ENCODE measurements around the gene NADSYN1.
A peak's percentile ranks its signal among the peaks of the same experiment; 100 is the strongest.
"Not testable (repeated sequence)": the region's sequence is repeated elsewhere in the genome, so short reads cannot be mapped to it uniquely, and the experiment has no call there.

NADSYN1 gene

DNA sequence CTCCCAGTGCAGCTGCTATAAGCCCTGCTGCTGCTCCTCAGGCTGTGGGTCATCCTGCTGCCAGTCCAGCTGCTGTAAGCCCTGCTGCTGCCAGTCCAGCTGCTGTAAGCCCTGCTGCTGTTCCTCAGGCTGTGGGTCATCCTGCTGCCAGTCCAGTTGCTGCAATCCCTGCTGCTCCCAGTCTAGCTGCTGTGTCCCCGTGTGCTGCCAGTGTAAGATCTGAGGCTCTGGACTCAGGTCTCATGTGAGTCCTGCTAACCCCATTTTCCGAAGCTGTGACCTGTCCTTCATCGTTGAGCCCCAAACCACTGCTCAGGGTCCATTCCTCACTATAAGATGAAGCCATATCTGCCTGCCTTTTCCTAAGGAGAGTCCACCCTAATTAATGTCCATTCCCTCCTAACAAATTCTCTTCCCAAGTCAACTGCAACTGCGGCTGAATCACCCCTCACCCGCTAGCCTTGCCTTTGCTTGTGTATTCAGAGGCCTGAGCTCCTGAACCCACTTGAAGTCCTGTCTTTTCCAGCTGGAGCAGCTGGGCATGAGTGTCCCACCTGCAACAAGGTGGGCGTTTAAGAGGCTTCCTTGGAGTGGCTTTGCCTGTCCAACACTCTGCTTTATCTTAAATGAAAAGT is 74.7 kb downstream of the NADSYN1 start:
- ATAC-seq, result no peak

DNA sequence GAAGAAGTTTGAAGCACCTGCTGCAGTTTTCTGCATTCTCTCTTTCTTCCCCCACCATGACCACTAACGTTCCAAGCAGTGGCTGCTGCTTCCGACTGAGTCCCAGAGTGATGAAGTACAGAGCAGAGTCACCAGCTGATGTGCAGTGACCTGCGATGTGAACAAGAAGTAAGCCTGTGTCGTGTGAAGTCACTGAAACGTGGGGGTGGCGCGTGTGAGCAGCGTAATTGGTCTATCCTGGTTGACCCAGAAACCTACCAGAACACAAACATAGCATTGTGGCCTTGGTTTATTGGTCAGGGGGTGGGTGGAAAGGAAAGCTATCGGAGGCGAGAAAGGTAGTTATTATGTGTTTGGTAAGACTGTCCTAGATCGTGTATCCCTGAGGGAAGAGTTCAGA is 77.6 kb downstream of the NADSYN1 start:
- no peak for ATAC-seq

DNA sequence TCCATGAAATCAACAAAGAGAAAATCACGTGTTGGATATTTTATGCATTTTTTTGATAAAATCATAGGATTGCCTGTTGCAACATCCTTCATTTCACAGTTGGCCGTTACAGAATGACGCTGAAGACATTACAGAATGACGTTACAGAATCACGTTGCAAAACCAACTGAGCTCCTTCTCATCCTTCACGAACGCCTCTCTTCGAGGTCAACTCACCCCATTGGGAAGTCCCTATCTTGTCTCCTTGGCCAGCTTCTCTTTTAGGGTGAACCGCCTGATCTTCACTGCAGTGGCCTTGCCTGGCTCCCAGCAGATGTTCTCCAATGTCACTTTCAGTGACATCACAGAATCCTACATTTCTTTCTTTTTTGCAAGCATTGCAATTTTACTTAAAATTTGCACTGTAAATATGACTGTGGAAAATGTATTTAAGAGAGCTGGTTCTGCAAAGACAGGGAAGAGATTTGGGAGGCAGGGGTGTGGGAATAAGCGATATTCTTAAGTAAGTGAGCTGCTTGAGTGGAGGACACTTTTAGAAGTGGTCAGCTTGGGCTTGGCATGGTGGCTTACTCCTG is 79.1 kb downstream of the NADSYN1 start:
- no peak for ATAC-seq

DNA sequence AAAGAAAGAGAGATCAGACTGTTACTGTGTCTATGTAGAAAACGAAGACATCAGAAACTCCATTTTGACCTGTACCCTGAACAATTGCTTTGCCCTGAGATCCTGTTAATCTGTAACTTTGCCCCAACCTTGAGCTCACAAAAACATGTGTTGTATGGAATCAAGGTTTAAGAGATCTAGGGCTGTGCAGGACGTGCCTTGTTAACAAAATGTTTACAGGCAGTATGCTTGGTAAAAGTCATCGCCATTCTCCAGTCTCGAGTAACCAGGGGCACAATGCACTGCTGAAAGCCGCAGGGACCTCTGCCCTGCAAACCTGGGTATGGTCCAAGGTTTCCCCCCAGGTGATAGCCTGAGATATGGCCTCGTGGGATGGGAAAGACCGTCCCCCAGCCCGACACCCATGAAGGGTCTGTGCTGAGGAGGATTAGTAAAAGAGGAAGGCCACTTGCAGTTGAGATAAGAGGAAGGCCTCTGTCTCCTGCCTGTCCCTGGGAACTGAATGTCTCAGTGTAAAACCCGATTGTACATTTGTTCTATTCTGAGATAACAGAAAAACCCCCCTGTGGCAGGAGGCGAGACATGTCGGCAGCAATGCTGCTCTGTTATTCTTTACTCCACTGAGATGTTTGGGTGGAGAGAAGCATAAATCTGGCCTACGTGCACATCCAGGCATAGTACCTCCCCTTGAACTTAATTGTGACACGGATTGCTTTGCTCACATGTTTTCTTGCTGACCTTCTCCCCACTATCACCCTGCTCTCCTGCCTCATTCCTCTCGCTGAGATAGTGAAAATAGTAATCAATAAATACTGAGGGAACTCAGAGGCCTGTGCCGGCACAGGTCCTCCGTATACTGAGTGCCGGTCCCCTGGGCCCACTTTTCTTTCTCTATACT is 82.0 kb downstream of the NADSYN1 start:
- ATAC-seq, result not testable (repeated sequence)

DNA sequence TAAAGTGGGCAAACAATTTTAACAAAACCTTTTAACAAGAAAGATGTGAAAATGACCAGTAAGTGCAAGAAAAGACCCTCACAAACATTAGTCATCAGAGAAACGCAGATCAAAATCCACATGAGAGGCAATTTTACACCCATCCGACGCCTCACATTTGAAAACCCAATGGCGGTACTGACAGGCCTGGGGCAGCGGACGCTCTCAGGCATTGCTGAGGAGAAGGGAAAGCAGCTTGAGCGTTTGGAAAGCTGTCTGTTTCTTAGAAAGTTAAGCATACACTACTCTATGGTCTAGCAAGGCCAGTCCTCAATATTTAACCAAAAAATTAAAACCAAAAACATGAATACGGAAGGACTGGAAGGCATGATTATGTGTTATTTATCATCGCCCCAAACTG is 82.8 kb downstream of the NADSYN1 start:
- ATAC-seq, result no peak

DNA sequence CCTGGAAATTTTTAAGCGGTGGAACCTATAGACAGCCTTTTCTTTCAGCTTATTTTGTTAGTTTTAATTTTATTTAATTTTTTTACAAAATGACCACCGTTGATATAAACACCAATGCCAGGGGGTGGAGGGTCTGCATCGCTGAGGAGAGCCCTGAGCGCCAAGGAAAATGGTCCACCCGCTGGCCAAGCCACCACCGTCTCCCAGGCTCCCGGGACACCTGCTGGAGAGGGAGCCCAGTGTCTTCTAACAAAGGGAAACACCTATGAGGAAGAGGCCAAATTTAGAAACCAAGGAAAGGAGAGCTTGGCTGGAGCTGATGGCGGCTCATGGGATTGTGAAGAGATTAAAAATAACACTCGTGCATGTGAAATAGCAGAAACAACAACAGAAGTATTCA is 84.5 kb downstream of the NADSYN1 start:
- no peak for ATAC-seq

DNA sequence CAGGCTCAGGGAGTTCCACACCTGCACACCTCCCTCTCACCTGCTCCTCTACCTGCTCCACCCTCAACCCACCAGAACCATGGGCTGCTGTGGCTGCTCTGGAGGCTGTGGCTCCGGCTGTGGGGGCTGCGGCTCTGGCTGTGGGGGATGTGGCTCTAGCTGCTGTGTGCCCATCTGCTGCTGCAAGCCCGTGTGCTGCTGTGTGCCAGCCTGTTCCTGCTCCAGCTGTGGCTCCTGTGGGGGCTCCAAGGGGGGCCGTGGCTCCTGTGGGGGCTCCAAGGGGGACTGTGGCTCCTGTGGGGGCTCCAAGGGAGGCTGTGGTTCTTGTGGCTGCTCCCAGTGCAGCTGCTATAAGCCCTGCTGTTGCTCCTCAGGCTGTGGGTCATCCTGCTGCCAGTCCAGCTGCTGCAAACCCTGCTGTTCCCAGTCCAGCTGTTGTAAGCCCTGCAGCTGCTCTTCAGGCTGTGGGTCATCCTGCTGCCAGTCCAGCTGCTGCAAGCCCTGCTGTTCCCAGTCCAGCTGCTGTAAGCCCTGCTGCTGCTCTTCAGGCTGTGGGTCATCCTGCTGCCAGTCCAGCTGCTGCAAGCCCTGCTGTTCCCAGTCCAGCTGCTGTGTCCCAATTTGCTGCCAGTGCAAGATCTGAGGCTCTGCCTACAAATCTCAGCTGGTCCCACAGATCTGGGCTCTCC is 85.1 kb downstream of the NADSYN1 start, which contains the start of gene KRTAP5-8:
TSS of gene KRTAP5-8 (plus strand) at position 49 of the 689 bp plus-strand sequence. CDS start at position 80, 31 bp downstream.
- ATAC-seq, result not testable (repeated sequence)

DNA sequence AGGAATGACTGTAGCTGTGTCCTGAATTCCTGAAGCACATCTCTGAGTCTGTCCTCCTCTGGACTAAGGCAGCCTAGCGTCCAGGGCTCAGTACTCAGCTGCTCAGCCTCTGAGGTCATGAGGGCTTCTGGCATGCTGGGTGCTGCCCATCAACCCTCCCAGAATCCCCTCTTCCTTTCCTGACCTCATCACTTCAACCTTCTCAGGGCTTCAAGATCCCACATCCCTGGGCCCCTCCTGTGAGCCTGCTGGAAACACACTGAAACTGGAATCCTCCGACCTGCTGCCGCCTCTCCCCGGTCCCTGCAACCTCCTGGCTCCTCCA is 85.6 kb downstream of the NADSYN1 start:
- ATAC-seq, result no peak

DNA sequence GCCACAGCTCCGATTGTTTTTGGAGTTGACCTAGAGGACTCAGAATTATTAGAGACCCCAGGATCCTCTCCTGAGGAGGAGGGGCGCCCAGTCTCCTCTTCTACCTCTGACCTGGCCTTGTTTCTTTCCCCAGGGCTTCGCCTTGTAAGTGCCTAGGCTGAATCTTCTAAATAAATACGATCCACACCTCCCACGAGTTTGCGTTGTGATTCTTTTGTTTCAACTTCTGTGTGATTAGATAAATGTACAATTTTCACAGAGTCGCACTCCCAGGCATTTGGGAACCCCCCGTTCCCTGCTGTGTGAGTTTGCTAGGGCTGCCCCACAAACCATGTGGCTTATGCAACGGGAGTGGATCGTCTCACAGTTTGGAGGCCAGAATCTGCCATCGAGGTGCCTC is 86.0 kb downstream of the NADSYN1 start:
- ATAC-seq, result no peak

DNA sequence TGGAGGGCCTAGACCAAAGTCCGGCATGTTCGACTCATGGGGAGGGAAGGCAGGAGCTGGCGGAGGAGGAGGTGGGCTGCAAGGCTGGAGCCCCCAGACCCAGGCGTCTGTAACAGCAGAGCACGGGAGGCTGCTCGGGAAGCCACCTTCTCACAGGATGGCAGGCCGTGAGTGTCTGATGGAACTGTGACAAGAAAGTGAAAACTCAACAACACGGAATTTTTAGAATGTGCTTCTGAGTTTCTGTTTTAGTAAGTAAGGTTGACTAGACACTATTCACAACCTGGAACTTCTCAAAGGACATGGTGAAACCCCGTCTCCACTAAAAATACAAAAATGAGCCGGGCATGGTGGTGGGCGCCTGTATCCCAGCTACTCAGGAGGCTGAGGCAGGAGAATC is 87.0 kb downstream of the NADSYN1 start:
- not testable (repeated sequence) for ATAC-seq

DNA sequence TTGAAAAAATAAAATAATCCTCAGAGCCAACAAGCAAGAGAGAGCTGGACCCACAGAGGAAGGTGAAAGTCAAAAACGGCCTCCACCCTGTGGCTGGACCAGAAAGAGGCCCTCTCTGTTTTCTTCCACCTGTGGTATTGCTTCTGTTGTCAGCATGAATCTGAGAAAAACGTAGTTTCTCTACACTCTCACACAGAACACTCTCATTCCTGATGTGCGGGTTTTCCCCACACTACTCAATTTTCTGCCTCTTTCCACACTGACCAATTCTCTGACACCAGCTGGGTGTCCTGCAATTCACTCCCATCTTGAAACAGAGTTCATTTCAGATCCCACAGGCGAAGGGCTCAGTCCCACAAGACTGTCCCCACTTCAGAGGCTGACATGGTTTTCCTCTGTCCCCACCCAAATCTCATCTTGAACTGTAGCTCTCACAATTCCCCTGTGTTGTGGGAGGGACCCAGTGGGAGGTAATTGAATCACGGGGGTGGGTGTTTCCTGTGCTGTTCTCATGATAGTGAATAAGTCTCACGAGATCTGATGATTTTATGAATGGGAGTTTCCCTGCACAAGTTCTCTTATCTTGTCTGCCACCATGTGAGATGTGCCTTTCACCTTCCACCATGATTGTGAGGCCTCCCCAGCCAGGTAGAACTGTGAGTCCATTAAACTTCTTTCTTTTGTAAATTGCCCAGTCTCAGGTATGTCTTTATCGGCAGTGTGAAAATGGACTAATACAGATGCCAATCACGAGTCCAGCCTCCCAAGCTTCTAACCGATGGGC is 87.7 kb downstream of the NADSYN1 start:
- not testable (repeated sequence) for ATAC-seq

DNA sequence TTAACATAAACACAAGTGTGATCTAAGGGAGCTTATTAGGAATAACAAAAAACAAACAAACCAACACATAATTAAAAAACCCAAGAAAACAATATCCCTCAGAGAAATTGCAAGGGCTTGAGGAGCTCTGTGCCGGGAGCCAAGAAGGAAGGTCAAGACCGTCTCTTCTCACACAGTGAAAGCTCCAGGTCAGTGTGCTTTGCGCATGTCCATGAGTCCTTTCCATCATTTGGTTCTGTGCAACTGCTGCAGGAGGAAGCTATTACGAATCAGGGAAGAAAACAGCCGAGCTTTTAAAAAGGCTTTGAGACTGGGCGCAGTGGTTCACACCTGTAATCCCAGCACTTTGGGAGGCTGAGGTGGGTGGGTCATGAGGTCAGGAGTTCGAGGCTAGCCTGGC is 89.4 kb downstream of the NADSYN1 start:
- ATAC-seq, result no peak

DNA sequence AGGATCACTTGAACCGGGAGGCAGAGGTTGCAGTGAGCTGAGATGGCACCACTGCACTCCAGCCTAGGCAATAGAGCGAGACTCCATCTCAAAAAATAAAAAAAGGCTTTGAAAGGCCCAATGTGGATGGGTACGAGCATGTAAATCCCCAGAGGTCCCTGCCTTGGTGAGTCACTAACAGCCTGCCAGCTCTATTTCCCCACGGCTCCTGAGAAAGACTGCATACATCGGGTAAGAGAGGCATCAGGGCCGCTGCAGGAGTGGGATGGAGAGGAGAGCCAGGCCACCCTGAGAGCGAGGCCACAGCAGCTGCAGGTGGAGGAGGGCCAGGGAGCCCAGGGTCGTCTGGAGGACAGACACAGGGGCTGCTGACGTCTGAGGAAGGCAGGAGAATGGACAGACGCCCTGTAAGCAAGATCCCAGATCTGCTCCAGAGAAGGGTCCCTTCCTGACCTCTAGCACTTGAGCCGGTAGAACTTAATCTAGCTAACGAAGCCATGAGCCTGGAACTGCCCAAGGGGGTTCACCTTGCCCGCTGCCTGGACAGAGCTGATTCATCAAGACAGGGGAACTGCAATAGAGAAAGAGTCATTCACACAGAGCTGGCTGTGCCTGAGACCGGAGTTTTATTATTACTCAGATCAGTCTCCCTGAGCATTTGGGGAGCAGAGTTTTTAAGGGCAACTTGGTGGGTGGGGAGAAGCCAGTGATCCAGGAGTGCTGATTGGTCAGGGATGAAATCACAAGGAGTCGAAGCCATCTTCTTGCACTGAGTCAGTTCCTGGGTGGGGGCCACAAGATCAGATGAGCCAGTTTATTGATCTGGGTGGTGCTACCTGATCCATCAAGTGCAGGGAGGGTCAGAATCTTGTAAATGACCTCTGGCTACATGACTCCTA is 90.1 kb downstream of the NADSYN1 start:
- peak; percentile 20 to 38 for ATAC-seq

DNA sequence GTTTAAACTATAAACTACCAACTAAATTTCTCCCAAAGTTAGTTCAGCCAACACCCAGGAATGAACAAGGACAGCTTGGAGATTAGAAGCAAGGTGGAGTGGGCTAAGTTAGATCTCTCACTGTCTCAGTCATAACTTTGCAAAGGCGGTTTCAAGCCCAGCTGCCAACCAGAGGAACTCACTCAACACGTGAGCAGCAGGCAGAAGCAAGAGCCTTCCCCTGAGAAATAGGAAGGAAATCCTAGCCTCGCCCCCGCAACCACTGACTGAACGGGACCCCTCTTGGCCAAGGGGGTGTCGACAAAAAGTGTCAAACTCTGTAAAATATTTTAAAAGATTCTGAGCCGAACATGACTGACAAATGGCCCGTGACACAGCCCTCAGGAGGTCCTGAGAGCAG is 90.9 kb downstream of the NADSYN1 start:
- ATAC-seq, result no peak

DNA sequence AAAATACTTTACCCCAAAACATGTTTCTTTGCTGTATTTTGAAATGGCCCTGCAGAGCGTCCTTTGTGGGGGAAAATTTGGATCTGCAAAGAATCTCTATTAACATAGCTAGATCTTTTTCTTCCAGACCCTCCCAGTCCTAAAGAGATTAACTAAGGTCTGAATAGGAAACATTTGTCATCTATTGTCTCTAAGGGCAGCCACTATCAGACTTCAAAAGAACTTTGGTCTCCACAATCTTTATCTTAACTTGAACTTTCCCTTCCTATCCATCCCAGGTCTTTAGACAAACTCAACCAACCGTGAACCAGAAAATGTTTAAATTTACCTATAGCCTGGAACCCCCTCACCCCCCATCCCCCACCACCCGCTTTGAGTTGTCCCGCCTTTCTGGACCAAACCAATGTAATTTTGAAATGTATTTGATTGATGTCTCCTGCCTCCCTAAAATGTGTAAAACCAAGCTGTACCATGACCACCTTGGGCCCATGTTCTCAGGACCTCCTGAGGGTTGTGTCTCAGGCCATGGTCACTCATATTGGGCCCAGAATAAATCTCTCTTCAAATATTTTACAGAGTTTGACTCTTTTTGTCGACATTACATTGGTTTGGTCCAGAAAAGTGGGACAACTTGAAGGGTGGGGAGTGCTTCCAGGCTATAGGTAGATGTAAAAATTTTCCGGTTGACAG is 91.7 kb downstream of the NADSYN1 start:
- no peak for ATAC-seq

DNA sequence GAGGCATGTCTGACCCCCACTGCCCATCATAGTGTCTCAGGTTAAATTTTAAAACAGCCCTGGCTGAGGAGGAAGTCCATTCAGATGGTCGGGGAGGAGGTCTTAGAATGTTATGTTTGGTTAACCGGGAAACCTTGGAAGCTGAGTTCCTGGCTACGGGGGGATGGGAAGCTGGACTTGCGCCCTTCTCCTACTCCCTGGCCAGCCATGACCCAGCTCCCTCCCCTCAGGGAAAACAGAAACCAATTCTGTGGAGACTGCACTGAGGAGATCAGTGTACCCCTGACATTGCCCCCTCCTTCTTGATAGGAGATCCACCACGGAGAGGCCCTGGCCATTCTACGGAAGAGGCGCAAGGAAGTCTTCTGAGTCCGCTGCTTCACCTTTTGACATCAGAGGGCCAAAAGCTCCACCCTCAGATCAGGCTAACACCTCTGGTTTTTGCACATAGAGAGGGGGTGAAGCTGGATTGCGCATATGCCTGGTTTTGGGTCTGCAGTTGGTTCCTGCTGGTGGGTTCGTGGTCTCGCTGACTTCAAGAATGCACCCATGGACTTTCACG is 92.5 kb downstream of the NADSYN1 start:
- ATAC-seq, result no peak

DNA sequence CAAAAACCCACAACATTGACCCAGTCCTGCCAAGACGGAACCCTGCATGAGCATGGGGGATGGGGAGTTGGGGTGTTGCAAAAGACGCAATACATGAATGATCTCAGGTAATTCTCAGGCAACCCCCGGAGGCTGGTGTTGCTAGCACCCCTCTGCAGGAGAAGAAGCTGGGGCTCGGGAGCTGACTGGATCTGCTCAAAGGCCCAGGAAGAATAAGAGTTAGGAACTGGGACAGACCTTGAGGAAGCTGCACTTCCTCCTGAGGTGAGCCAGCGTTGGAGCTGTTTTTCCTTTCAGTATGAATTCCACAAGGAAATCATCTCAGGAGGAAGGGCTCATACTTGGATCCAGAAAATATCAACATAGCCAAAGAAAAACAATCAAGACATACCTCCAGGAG is 95.1 kb downstream of the NADSYN1 start, which contains the start of gene KRTAP5-9:
TSS of gene KRTAP5-9 (plus strand) at position 301 of the 400 bp plus-strand sequence. CDS start 238 bp downstream, outside the sequence.
- no peak for ATAC-seq

DNA sequence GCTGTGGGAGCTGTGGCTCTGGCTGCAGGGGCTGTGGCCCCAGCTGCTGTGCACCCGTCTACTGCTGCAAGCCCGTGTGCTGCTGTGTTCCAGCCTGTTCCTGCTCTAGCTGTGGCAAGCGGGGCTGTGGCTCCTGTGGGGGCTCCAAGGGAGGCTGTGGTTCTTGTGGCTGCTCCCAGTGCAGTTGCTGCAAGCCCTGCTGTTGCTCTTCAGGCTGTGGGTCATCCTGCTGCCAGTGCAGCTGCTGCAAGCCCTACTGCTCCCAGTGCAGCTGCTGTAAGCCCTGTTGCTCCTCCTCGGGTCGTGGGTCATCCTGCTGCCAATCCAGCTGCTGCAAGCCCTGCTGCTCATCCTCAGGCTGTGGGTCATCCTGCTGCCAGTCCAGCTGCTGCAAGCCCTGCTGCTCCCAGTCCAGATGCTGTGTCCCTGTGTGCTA is 95.7 kb downstream of the NADSYN1 start:
- ATAC-seq, result no peak
